ENCODE measurements around the gene BTRC. TPM values are rescaled to one million over a fixed set of nuclear protein-coding genes. Genes with fewer than 3 reads are reported as not detected.

Gene BTRC
- total and polyA plus RNA-seq, 10 of the 15 experiments (the other 5 are each of a cell fraction or from before 2014, with no cell fraction given) = 2.2 to 18.6 (median 8.6) TPM

- no peaks in the 10 kb centered on the region for H3K79me2 ChIP-seq (ENCODE audit: control insufficient read depth, insufficient read depth, low read length)
- ChIA-PET POLR2A (interaction anchor here (0.5 kb wide), 1 partner anchor 1187 kb away, joined by 7 read pairs; no protein-coding TSS in a partner anchor), CTCF (interaction anchor here (0.6 to 6.7 kb wide), 7 partner anchors 7 to 212 kb away, joined by 3 to 56 read pairs (median 4); no protein-coding TSS in a partner anchor), SMC1A (ENCODE audit: uncharacterized antibody, unreplicated experiment) (interaction anchor here (1.2 kb wide), 2 partner anchors 10 to 64 kb away, joined by 3 read pairs; no protein-coding TSS in a partner anchor), RAD21 (ENCODE audit: unreplicated experiment) (no interaction called here)
- no peak for TF ChIP-seq BMI1 (IDR thresholded peaks at IDR 0.05; ENCODE audit: borderline replicate concordance)
- TF ChIP-seq, protein P1, sequence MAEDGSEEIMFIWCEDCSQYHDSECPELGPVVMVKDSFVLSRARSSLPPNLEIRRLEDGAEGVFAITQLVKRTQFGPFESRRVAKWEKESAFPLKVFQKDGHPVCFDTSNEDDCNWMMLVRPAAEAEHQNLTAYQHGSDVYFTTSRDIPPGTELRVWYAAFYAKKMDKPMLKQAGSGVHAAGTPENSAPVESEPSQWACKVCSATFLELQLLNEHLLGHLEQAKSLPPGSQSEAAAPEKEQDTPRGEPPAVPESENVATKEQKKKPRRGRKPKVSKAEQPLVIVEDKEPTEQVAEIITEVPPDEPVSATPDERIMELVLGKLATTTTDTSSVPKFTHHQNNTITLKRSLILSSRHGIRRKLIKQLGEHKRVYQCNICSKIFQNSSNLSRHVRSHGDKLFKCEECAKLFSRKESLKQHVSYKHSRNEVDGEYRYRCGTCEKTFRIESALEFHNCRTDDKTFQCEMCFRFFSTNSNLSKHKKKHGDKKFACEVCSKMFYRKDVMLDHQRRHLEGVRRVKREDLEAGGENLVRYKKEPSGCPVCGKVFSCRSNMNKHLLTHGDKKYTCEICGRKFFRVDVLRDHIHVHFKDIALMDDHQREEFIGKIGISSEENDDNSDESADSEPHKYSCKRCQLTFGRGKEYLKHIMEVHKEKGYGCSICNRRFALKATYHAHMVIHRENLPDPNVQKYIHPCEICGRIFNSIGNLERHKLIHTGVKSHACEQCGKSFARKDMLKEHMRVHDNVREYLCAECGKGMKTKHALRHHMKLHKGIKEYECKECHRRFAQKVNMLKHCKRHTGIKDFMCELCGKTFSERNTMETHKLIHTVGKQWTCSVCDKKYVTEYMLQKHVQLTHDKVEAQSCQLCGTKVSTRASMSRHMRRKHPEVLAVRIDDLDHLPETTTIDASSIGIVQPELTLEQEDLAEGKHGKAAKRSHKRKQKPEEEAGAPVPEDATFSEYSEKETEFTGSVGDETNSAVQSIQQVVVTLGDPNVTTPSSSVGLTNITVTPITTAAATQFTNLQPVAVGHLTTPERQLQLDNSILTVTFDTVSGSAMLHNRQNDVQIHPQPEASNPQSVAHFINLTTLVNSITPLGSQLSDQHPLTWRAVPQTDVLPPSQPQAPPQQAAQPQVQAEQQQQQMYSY (CRISPR knock-in tag; IDR thresholded peaks at IDR 0.05) = no peak
- H3K4me3 ChIP-seq = no peak overlapping the region
- no TSS peak for BruUV-seq (replicated peaks)
- H3K36me3 ChIP-seq (ENCODE audit: control insufficient read depth in 2 of 2, insufficient read depth in 2 of 2, low read length in 1 of 2) = no peaks in the 10 kb centered on the region
- no peaks in the 10 kb centered on the region for H4K20me1 ChIP-seq (ENCODE audit: control insufficient read depth, insufficient read depth)
- H3K27ac ChIP-seq (ENCODE audit: control insufficient read depth, insufficient read depth) = no peak overlapping the region
- FAIRE-seq (no peak), ATAC-seq (no peak), DNase-seq (ENCODE audit: low read depth, low spot score) (no peak)
- no peaks in the 10 kb centered on the region for H3K27me3 ChIP-seq (replicated peaks in 1 of 2; ENCODE audit: control insufficient read depth in 2 of 2, insufficient read depth in 2 of 2, low read length in 1 of 2)
- intact Hi-C loops (cut with micrococcal nuclease; ENCODE audit: unreplicated experiment) (no loop called here), in situ Hi-C loops (cut with MboI) (no loop called here)
- H2AFZ ChIP-seq (ENCODE audit: control insufficient read depth, low read depth, low read length) = no peak overlapping the region
- WGBS (ENCODE audit: insufficient coverage, insufficient replicate concordance, low lambda C conversion rate, missing lambda C conversion rate) = 96% methylated on average over 1 of the region's 1 CpG
- H3K9me3 ChIP-seq (replicated peaks; ENCODE audit: control insufficient read depth, insufficient read depth, low read length) = no peaks in the 10 kb centered on the region
- no peak overlapping the region for H3K9ac ChIP-seq (ENCODE audit: control insufficient read depth, insufficient read depth, low read length)
- H3K4me2 ChIP-seq (ENCODE audit: control insufficient read depth, insufficient read depth) = no peak overlapping the region
- no peaks in the 10 kb centered on the region for H3K4me1 ChIP-seq (ENCODE audit: control insufficient read depth, insufficient read depth, low read length)
Measured at GRCh38 chr10:101452176-101452575, 98.2 kb downstream of the BTRC start.

DNA sequence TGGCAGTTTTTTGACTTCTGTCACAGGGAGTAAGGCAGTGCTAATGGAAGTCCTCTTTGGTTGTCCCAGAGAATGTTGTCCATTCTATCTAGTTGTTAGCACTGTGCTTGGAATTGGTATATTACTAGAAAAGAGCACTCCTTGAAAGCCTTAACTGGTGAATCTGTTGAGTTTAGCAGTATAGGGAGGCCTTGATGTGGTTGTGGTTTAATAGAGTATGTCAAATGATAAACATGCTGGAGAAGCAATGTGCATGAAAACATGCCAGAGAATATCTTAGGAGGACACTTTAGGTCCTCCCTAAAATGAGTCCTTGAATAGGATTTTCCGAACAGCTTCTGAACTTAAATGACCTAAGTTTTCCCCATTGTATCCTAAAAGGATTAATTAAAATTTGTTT lies 98.6 kb downstream of the BTRC start:
- Histone ChIP-seq H3K9me3 (replicated peaks; ENCODE audit: control insufficient read depth, insufficient read depth, low read length) (no peaks in the 10 kb centered on the region), H3K36me3 (ENCODE audit: control insufficient read depth in 2 of 2, insufficient read depth in 2 of 2, low read length in 1 of 2) (no peaks in the 10 kb centered on the region), H3K27me3 (replicated peaks in 1 of 2; ENCODE audit: control insufficient read depth in 2 of 2, insufficient read depth in 2 of 2, low read length in 1 of 2) (no peaks in the 10 kb centered on the region), H3K4me1 (ENCODE audit: control insufficient read depth, insufficient read depth, low read length) (no peaks in the 10 kb centered on the region), H3K4me2 (ENCODE audit: control insufficient read depth, insufficient read depth) (no peak overlapping the region), H4K20me1 (ENCODE audit: control insufficient read depth, insufficient read depth) (no peaks in the 10 kb centered on the region), H3K9ac (ENCODE audit: control insufficient read depth, insufficient read depth, low read length) (no peak overlapping the region), H3K4me3 (no peak overlapping the region), H3K27ac (ENCODE audit: control insufficient read depth, insufficient read depth) (no peak overlapping the region), H3K79me2 (ENCODE audit: control insufficient read depth, insufficient read depth, low read length) (no peaks in the 10 kb centered on the region), H2AFZ (ENCODE audit: control insufficient read depth, low read depth, low read length) (no peak overlapping the region)
- no peak for ATAC-seq
- ChIA-PET POLR2A (interaction anchor here (0.5 kb wide), 1 partner anchor 1188 kb away, joined by 7 read pairs; no protein-coding TSS in a partner anchor), SMC1A (ENCODE audit: uncharacterized antibody, unreplicated experiment) (interaction anchor here (0.7 to 2.0 kb wide), 4 partner anchors 9 to 543 kb away, joined by 3 to 7 read pairs (median 3); no protein-coding TSS in a partner anchor), RAD21 (ENCODE audit: unreplicated experiment) (no interaction called here), CTCF (interaction anchor here (0.6 to 6.7 kb wide), 8 partner anchors 8 to 239 kb away, joined by 3 to 56 read pairs (median 5); no protein-coding TSS in a partner anchor)
- DNase-seq (ENCODE audit: low read depth, low spot score) = no peak
- intact Hi-C loops (cut with micrococcal nuclease; ENCODE audit: unreplicated experiment) (no loop called here), in situ Hi-C loops (cut with MboI) (no loop called here)
- peak; percentile 47 for FAIRE-seq
- no TSS peak for BruUV-seq (replicated peaks)
- 93% methylated on average over 1 of the region's 1 CpG for WGBS (ENCODE audit: insufficient coverage, insufficient replicate concordance, low lambda C conversion rate, missing lambda C conversion rate)
- TF ChIP-seq ETV6 (conservative IDR thresholded peaks at IDR 0.05 in 1 of 2, IDR thresholded peaks at IDR 0.05 in 1 of 2; ENCODE audit: borderline replicate concordance in 1 of 2, low read depth in 1 of 2) = no peak
- TF ChIP-seq NR2F1 (conservative IDR thresholded peaks at IDR 0.05) = no peak
- TF ChIP-seq RB1 (IDR thresholded peaks at IDR 0.05; ENCODE audit: borderline replicate concordance) = no peak
- TF ChIP-seq RFX5 (IDR thresholded peaks at IDR 0.05; ENCODE audit: low read depth, low read length) = no peak
- no peak for TF ChIP-seq POU2F2 (IDR thresholded peaks at IDR 0.05; ENCODE audit: borderline replicate concordance, low read depth, low read length)
- TF ChIP-seq, protein P2, sequence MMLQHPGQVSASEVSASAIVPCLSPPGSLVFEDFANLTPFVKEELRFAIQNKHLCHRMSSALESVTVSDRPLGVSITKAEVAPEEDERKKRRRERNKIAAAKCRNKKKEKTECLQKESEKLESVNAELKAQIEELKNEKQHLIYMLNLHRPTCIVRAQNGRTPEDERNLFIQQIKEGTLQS (IDR thresholded peaks at IDR 0.05; ENCODE audit: borderline replicate concordance, extremely low read depth, low read depth, low read length) = no peak
- no peak for TF ChIP-seq BCLAF1 (IDR thresholded peaks at IDR 0.05)

Measured in GM12878 (cell line).